K562 (cell line): Measurements from ENCODE around the gene MLLT3.

Experiments
- CTCF ChIP-seq, 3 experiments: IDR thresholded peaks in 2 of 3; conservative IDR thresholded peaks in 1 of 3; 2 replicates each; pipeline ENCODE4 v1.5.1; 2011 to 2012; ENCODE audit warnings: low read length in 3 of 3, mild to moderate bottlenecking in 3 of 3, control low read depth in 2 of 3, improper control_type of control experiment in 1 of 3, inconsistent platforms in 1 of 3, low read depth in 1 of 3, mixed read lengths in 1 of 3, moderate library complexity in 1 of 3; ENCODE audit not compliant: insufficient read depth in 2 of 3
- POLR2AphosphoS5 ChIP-seq: IDR thresholded peaks from 2 replicates; pipeline ENCODE4 v1.6.1; 2011; ENCODE audit warnings: mild to moderate bottlenecking, low read depth, low read length, moderate library complexity; ENCODE audit not compliant: control insufficient read depth, insufficient read depth

DNA sequence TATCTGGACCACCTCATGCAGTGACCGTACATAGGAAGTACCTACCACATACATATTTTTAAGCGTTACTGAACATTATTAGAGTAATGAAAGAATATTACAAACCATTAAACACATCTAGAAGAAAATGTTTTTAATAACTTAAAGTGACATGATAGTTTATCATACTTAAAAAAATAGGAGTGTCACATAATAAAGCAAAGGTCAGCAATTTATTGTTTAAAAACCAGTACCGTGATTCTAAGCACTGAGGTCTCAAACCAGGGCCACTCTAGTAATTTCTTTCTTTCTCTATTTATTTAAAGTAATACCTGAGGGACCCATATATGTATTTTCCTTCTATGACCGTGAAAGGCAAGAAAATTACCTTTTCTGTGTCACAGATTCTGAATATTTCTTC lies 216.0 kb downstream of the MLLT3 start:
- no peak for TF ChIP-seq CTCF (IDR thresholded peaks at IDR 0.05 in 2 of 3, conservative IDR thresholded peaks at IDR 0.05 in 1 of 3; ENCODE audit: insufficient read depth in 2 of 3, low read depth in 1 of 3, low read length in 3 of 3)
- TF ChIP-seq POLR2AphosphoS5: no peak
